Keratinocyte (primary cell): ENCODE results near the gene GATAD2B. TPM values are rescaled to one million over a fixed set of nuclear protein-coding genes. Genes with fewer than 3 reads are reported as not detected.

ENCODE experiments used
- DNase-seq: peaks from one replicate; pipeline ENCODE4 v3.0.0-alpha.2; 2011; ENCODE audit warnings: low read depth, missing footprints, low spot score
- FAIRE-seq: peaks from 2 replicates; lab custom pipeline; 2011; peaks lifted over from hg19 to GRCh38; lab: Jason Lieb, UNC
- H2AFZ ChIP-seq: 2 replicates; pipeline ENCODE4 v1.6.0; 2012; ENCODE audit warnings: low read length, control low read depth, inconsistent platforms; ENCODE audit not compliant: control insufficient read depth
- H3K27ac ChIP-seq: 2 replicates; pipeline ENCODE4 v1.5.1; 2011; ENCODE audit warnings: low read length; ENCODE audit not compliant: control insufficient read depth, insufficient read depth
- H3K27me3 ChIP-seq: 3 replicates; pipeline ENCODE4 v1.6.0; 2011; ENCODE audit warnings: low read length; ENCODE audit not compliant: control insufficient read depth, insufficient read depth; ENCODE audit errors: extremely low read depth
- H3K36me3 ChIP-seq, 2 experiments: 2 replicates in 1 of 2; 3 replicates in 1 of 2; pipeline ENCODE4 v1.5.1; 2011; ENCODE audit warnings: low read length in 2 of 2, mild to moderate bottlenecking in 1 of 2; ENCODE audit not compliant: control insufficient read depth in 2 of 2, insufficient read depth in 2 of 2; ENCODE audit errors: extremely low read depth in 1 of 2
- H3K4me1 ChIP-seq: 3 replicates; pipeline ENCODE4 v1.5.1; 2011; ENCODE audit warnings: low read length; ENCODE audit not compliant: control insufficient read depth, insufficient read depth; ENCODE audit errors: extremely low read depth
- H3K4me2 ChIP-seq: 3 replicates; pipeline ENCODE4 v1.6.0; 2011; ENCODE audit warnings: low read depth, low read length; ENCODE audit not compliant: control insufficient read depth, insufficient read depth; ENCODE audit errors: extremely low read depth
- H3K4me3 ChIP-seq, 3 experiments: fragments of 200-600 bp in 1 of 3; sonication (generic) in 1 of 3; 2 replicates in 2 of 3; 3 replicates in 1 of 3; pipeline ENCODE4 v1.5.1; 2011 to 2016; ENCODE audit warnings: low read length in 3 of 3, mild to moderate bottlenecking in 3 of 3, control low read depth in 2 of 3, inconsistent platforms in 1 of 3, low read depth in 1 of 3, mixed read lengths in 1 of 3, mixed run types in 1 of 3, moderate library complexity in 1 of 3; ENCODE audit not compliant: control insufficient read depth in 2 of 3, insufficient read depth in 2 of 3; ENCODE audit errors: extremely low read depth in 1 of 3
- H3K79me2 ChIP-seq: 2 replicates; pipeline ENCODE4 v1.6.0; 2012; ENCODE audit warnings: low read length; ENCODE audit not compliant: control insufficient read depth, insufficient read depth
- H3K9ac ChIP-seq: 3 replicates; pipeline ENCODE4 v1.6.0; 2011; ENCODE audit warnings: low read length; ENCODE audit not compliant: control insufficient read depth, insufficient read depth; ENCODE audit errors: extremely low read depth
- H3K9me1 ChIP-seq: 3 replicates; pipeline ENCODE4 v1.6.0; 2011; ENCODE audit warnings: low read length; ENCODE audit not compliant: control insufficient read depth, insufficient read depth; ENCODE audit errors: extremely low read depth
- H3K9me3 ChIP-seq: 2 replicates; pipeline ENCODE4 v1.5.1; 2012; ENCODE audit warnings: low read depth, low read length; ENCODE audit not compliant: control insufficient read depth
- H4K20me1 ChIP-seq: 3 replicates; pipeline ENCODE4 v1.6.0; 2011; ENCODE audit warnings: low read length; ENCODE audit not compliant: control insufficient read depth, insufficient read depth; ENCODE audit errors: extremely low read depth
- EZH2 ChIP-seq: IDR thresholded peaks from one replicate; pipeline ENCODE4 v1.6.1; 2012; ENCODE audit warnings: inconsistent platforms, mild to moderate bottlenecking, low read length, moderate library complexity
- dilution Hi-C: fragments of 300-500 bp; cut with MboI; formaldehyde crosslinking; loops from one replicate; pipeline ENCODE4 v1.7.0; 2020; ENCODE audit warnings: low sequenced_read_pairs; ENCODE audit not compliant: extremely low pct_ligation_motif_present
- polyA plus RNA-seq, 5 experiments: library from polyadenylated mRNA; depleted of rRNA in 3 of 5; stranded (reverse) in 3 of 5; stranded (forward) in 1 of 5; unstranded in 1 of 5; fragments of >200 nt; gene quantifications; 1 replicate in 1 of 5; 2 replicates in 3 of 5; 3 replicates in 1 of 5; pipeline versions ENCODE4 v1.2.1 to v1.2.3, GENCODE V29; 2011 to 2012; ENCODE audit warnings: missing spikeins in 2 of 5, low read depth in 1 of 5, low replicate concordance in 1 of 5
- TF ChIP-seq, protein P1 (sequence below), 3 experiments: IDR thresholded peaks in 1 of 3; conservative IDR thresholded peaks in 1 of 3; optimal IDR thresholded peaks in 1 of 3; 2 replicates in 2 of 3; 3 replicates in 1 of 3; pipeline versions ENCODE3 to v1.5.1; 2011; ENCODE audit warnings: low read length in 3 of 3, mild to moderate bottlenecking in 3 of 3, moderate library complexity in 2 of 3, control low read depth in 1 of 3, inconsistent platforms in 1 of 3; ENCODE audit not compliant: insufficient read depth in 2 of 3; ENCODE audit errors: extremely low read depth in 1 of 3

The GATAD2B gene
- polyA plus RNA-seq, 1 donor (not counting 4 experiments of a cell fraction or from before 2014, with no cell fraction given): 6.1 TPM

DNA sequence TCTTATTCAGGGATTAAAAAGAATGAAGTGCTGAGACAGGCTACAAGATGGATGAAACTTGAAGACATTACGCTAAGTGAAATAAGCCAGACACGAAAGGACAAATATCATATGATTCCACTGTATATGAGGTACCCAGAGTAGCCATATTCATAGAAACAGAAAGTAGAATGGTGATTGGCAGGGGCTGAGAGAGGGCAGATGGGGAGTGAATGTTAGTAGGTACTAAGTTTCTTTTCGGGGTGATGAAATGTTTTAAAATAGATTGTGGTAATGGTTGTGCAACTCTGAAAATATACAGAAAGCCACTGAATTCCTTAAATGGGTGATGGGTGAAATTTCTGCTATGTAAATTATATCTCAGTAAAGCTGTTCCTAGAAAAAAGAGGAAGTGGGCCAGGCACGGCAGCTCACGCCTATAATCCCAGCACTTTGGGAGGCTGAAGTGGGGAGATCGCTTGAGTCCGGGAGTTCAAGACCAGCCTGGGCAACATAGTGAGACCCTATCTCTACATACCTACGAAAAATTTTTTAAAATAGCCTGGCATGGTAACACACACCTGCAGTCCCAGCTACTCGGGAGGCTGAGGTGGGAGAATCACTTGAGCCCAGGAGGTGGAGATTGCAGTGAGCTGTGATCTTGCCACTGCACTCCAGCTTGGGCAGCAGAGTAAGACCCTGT lies 131.7 kb downstream of the GATAD2B start:
- Histone ChIP-seq H3K9me1 (no peaks in the 10 kb centered on the region), H3K36me3 (no peaks in the 10 kb centered on the region), H3K27ac (no peak overlapping the region), H3K4me1 (peaks cover 4% of the 10 kb centered on the region), H4K20me1 (no peaks in the 10 kb centered on the region), H3K79me2 (no peaks in the 10 kb centered on the region), H3K9me3 (no peaks in the 10 kb centered on the region), H3K4me3 (no peak overlapping the region), H3K27me3 (peaks cover 5% of the 10 kb centered on the region), H3K9ac (no peak overlapping the region), H3K4me2 (no peak overlapping the region), H2AFZ (no peak overlapping the region)
- TF ChIP-seq EZH2: no peak
- TF ChIP-seq, protein P1, sequence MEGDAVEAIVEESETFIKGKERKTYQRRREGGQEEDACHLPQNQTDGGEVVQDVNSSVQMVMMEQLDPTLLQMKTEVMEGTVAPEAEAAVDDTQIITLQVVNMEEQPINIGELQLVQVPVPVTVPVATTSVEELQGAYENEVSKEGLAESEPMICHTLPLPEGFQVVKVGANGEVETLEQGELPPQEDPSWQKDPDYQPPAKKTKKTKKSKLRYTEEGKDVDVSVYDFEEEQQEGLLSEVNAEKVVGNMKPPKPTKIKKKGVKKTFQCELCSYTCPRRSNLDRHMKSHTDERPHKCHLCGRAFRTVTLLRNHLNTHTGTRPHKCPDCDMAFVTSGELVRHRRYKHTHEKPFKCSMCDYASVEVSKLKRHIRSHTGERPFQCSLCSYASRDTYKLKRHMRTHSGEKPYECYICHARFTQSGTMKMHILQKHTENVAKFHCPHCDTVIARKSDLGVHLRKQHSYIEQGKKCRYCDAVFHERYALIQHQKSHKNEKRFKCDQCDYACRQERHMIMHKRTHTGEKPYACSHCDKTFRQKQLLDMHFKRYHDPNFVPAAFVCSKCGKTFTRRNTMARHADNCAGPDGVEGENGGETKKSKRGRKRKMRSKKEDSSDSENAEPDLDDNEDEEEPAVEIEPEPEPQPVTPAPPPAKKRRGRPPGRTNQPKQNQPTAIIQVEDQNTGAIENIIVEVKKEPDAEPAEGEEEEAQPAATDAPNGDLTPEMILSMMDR (optimal IDR thresholded peaks at IDR 0.05 in 1 of 3, IDR thresholded peaks at IDR 0.05 in 1 of 3, conservative IDR thresholded peaks at IDR 0.05 in 1 of 3; ENCODE audit: extremely low read depth in 1 of 3, insufficient read depth in 2 of 3, low read length in 3 of 3): no peak
- dilution Hi-C loops: no loop called here
- DNase-seq (no peak), FAIRE-seq (no peak)

- FAIRE-seq (no peak), DNase-seq (no peak)
- no peak overlapping the region for H3K4me3 ChIP-seq
- no peak overlapping the region for H3K27ac ChIP-seq
- H3K9ac ChIP-seq: no peak overlapping the region
- TF ChIP-seq, protein P1 (optimal IDR thresholded peaks at IDR 0.05 in 1 of 3, IDR thresholded peaks at IDR 0.05 in 1 of 3, conservative IDR thresholded peaks at IDR 0.05 in 1 of 3; ENCODE audit: extremely low read depth in 1 of 3, insufficient read depth in 2 of 3, low read length in 3 of 3): no peak
- no peak for TF ChIP-seq EZH2
- H3K9me1 ChIP-seq: no peaks in the 10 kb centered on the region
- H3K9me3 ChIP-seq: no peaks in the 10 kb centered on the region
- dilution Hi-C loops: no loop called here
- peak overlapping the region; percentile 35 for H2AFZ ChIP-seq
- H4K20me1 ChIP-seq: no peaks in the 10 kb centered on the region
- H3K79me2 ChIP-seq: no peaks in the 10 kb centered on the region
- peak overlapping the region; percentile 8 for H3K4me2 ChIP-seq
- peaks cover 5% of the 10 kb centered on the region for H3K27me3 ChIP-seq
- H3K36me3 ChIP-seq: no peaks in the 10 kb centered on the region
- peaks cover 4% of the 10 kb centered on the region for H3K4me1 ChIP-seq
Measured at GRCh38 chr1:153790313-153790965, 132.3 kb downstream of the GATAD2B start.
